ENCODE data around the gene XRCC3.

GRCh38 chr14:103696466-103697071 lies 18.7 kb downstream of the XRCC3 start:
- TF ChIP-seq CTCF (IDR thresholded peaks at IDR 0.05) = no peak
- TF ChIP-seq POLR2A (IDR thresholded peaks at IDR 0.05) = no peak
- no peak for TF ChIP-seq EP300 (IDR thresholded peaks at IDR 0.05)

Measured in upper lobe of left lung (tissue), 4 donors.